ENCODE measurements around the gene ZNF581.
A peak's percentile ranks its signal among the peaks of the same experiment; 100 is the strongest.

Gene ZNF581

GRCh38 chr19:55626350-55626749 is 17.1 kb upstream of the ZNF581 start:
- Histone ChIP-seq H3K4ac (ENCODE audit: low read depth, low read length) (no peak overlapping the region), H3K18ac (ENCODE audit: low read length) (no peak overlapping the region), H3K23ac (ENCODE audit: low read length) (no peak overlapping the region), H4K12ac (ENCODE audit: low read depth, low read length) (no peak overlapping the region), H4K91ac (ENCODE audit: low read depth, low read length) (no peak overlapping the region), H3K79me2 (ENCODE audit: control insufficient read depth, insufficient read depth, low read length, poor library complexity) (peaks cover 5% of the 10 kb centered on the region), H2AFZ (ENCODE audit: insufficient read depth, low read length, poor library complexity) (no peak overlapping the region), H3K27ac (ENCODE audit: low read depth, low read length) (no peak overlapping the region), H3K9ac (ENCODE audit: low read length) (no peak overlapping the region), H3K4me3 (ENCODE audit: low read depth, low read length) (no peak overlapping the region), H3K27me3 (ENCODE audit: insufficient read depth, low read length) (no peaks in the 10 kb centered on the region), H3K36me3 (ENCODE audit: control insufficient read depth in 1 of 2, insufficient read depth in 2 of 2, low read length in 2 of 2) (peaks cover 7 to 10% of the 10 kb centered on the region in 2 experiments), H2BK5ac (ENCODE audit: low read depth, low read length, poor library complexity) (no peak overlapping the region), H4K8ac (ENCODE audit: low read depth, low read length) (no peak overlapping the region), H3K9me3 (ENCODE audit: insufficient read depth, low read depth, low read length) (peaks cover 5% of the 10 kb centered on the region), H3K79me1 (ENCODE audit: low read length) (peaks cover 5% of the 10 kb centered on the region), H3K4me1 (ENCODE audit: control insufficient read depth in 1 of 2, insufficient read depth in 2 of 2, low read length in 2 of 2) (peaks cover 3% of the 10 kb centered on the region in 2 experiments), H2BK12ac (ENCODE audit: low read length) (no peak overlapping the region), H3K14ac (ENCODE audit: low read length) (no peak overlapping the region), H2AK5ac (ENCODE audit: low read length) (no peak overlapping the region), H3K4me2 (ENCODE audit: low read length) (no peak overlapping the region), H2BK120ac (ENCODE audit: insufficient read depth, low read length, poor library complexity) (no peak overlapping the region)
- no peak for DNase-seq
- no CpG with 5 or more reads among the region's 11 CpGs for WGBS (ENCODE audit: extremely low coverage, insufficient coverage, insufficient read length)

GRCh38 chr19:55632463-55632834 is 11.0 kb upstream of the ZNF581 start:
- H4K12ac ChIP-seq (ENCODE audit: low read depth, low read length), result no peak overlapping the region
- no peak overlapping the region for H3K4ac ChIP-seq (ENCODE audit: low read depth, low read length)
- peaks cover 0 to 3% of the 10 kb centered on the region in 2 experiments for H3K36me3 ChIP-seq (ENCODE audit: control insufficient read depth in 1 of 2, insufficient read depth in 2 of 2, low read length in 2 of 2)
- H3K4me2 ChIP-seq (ENCODE audit: low read length), result no peak overlapping the region
- no peak overlapping the region for H2BK12ac ChIP-seq (ENCODE audit: low read length)
- H3K9ac ChIP-seq (ENCODE audit: low read length), result no peak overlapping the region
- no peak overlapping the region for H3K23ac ChIP-seq (ENCODE audit: low read length)
- peak; percentile 96 to 100 for DNase-seq
- peaks cover 11 to 14% of the 10 kb centered on the region in 2 experiments for H3K4me1 ChIP-seq (ENCODE audit: control insufficient read depth in 1 of 2, insufficient read depth in 2 of 2, low read length in 2 of 2)
- no peak overlapping the region for H2BK5ac ChIP-seq (ENCODE audit: low read depth, low read length, poor library complexity)
- H3K18ac ChIP-seq (ENCODE audit: low read length), result no peak overlapping the region
- H3K27me3 ChIP-seq (ENCODE audit: insufficient read depth, low read length), result no peaks in the 10 kb centered on the region
- no peak overlapping the region for H4K91ac ChIP-seq (ENCODE audit: low read depth, low read length)
- no peak overlapping the region for H3K27ac ChIP-seq (ENCODE audit: low read depth, low read length)
- H3K14ac ChIP-seq (ENCODE audit: low read length), result no peak overlapping the region
- no peak overlapping the region for H2AK5ac ChIP-seq (ENCODE audit: low read length)
- H3K79me1 ChIP-seq (ENCODE audit: low read length), result peaks cover 6% of the 10 kb centered on the region
- WGBS (ENCODE audit: extremely low coverage, insufficient coverage, insufficient read length), result no CpG with 5 or more reads among the region's 3 CpGs
- no peaks in the 10 kb centered on the region for H3K9me3 ChIP-seq (ENCODE audit: insufficient read depth, low read depth, low read length)
- H2BK120ac ChIP-seq (ENCODE audit: insufficient read depth, low read length, poor library complexity), result no peak overlapping the region
- H3K79me2 ChIP-seq (ENCODE audit: control insufficient read depth, insufficient read depth, low read length, poor library complexity), result peaks cover 11% of the 10 kb centered on the region
- H3K4me3 ChIP-seq (ENCODE audit: low read depth, low read length), result peak overlapping the region; percentile 32
- no peak overlapping the region for H2AFZ ChIP-seq (ENCODE audit: insufficient read depth, low read length, poor library complexity)
- no peak overlapping the region for H4K8ac ChIP-seq (ENCODE audit: low read depth, low read length)

- Histone ChIP-seq H3K18ac (ENCODE audit: low read length) (no peak overlapping the region), H2AFZ (ENCODE audit: insufficient read depth, low read length, poor library complexity) (no peak overlapping the region), H2BK12ac (ENCODE audit: low read length) (no peak overlapping the region), H3K4ac (ENCODE audit: low read depth, low read length) (no peak overlapping the region), H3K9ac (ENCODE audit: low read length) (no peak overlapping the region), H3K4me1 (ENCODE audit: control insufficient read depth in 1 of 2, insufficient read depth in 2 of 2, low read length in 2 of 2) (peaks cover 11 to 14% of the 10 kb centered on the region in 2 experiments), H2AK5ac (ENCODE audit: low read length) (no peak overlapping the region), H3K9me3 (ENCODE audit: insufficient read depth, low read depth, low read length) (no peaks in the 10 kb centered on the region), H3K79me2 (ENCODE audit: control insufficient read depth, insufficient read depth, low read length, poor library complexity) (peaks cover 11% of the 10 kb centered on the region), H4K12ac (ENCODE audit: low read depth, low read length) (no peak overlapping the region), H3K4me3 (ENCODE audit: low read depth, low read length) (no peak overlapping the region), H2BK120ac (ENCODE audit: insufficient read depth, low read length, poor library complexity) (no peak overlapping the region), H3K14ac (ENCODE audit: low read length) (no peak overlapping the region), H3K4me2 (ENCODE audit: low read length) (no peak overlapping the region), H2BK5ac (ENCODE audit: low read depth, low read length, poor library complexity) (no peak overlapping the region), H4K8ac (ENCODE audit: low read depth, low read length) (peak overlapping the region; percentile 76), H3K27me3 (ENCODE audit: insufficient read depth, low read length) (no peaks in the 10 kb centered on the region), H3K27ac (ENCODE audit: low read depth, low read length) (no peak overlapping the region), H3K79me1 (ENCODE audit: low read length) (peaks cover 6% of the 10 kb centered on the region), H3K23ac (ENCODE audit: low read length) (no peak overlapping the region), H4K91ac (ENCODE audit: low read depth, low read length) (no peak overlapping the region), H3K36me3 (ENCODE audit: control insufficient read depth in 1 of 2, insufficient read depth in 2 of 2, low read length in 2 of 2) (peaks cover 4 to 7% of the 10 kb centered on the region in 2 experiments)
- DNase-seq, result peak in 1 of 2 donors; percentile 33
- no CpG with 5 or more reads among the region's 8 CpGs for WGBS (ENCODE audit: extremely low coverage, insufficient coverage, insufficient read length)
Measured at GRCh38 chr19:55633861-55634260, 9.6 kb upstream of the ZNF581 start.

- Histone ChIP-seq H3K4me3 (ENCODE audit: low read depth, low read length) (peak overlapping the region; percentile 96), H4K91ac (ENCODE audit: low read depth, low read length) (peak overlapping the region; percentile 81), H2BK5ac (ENCODE audit: low read depth, low read length, poor library complexity) (peak overlapping the region; percentile 75), H3K23ac (ENCODE audit: low read length) (no peak overlapping the region), H3K9me3 (ENCODE audit: insufficient read depth, low read depth, low read length) (no peaks in the 10 kb centered on the region), H3K79me2 (ENCODE audit: control insufficient read depth, insufficient read depth, low read length, poor library complexity) (peaks cover 12% of the 10 kb centered on the region), H2AK5ac (ENCODE audit: low read length) (peak overlapping the region; percentile 89), H3K14ac (ENCODE audit: low read length) (peak overlapping the region; percentile 95), H3K4me1 (ENCODE audit: control insufficient read depth in 1 of 2, insufficient read depth in 2 of 2, low read length in 2 of 2) (peaks cover 16 to 19% of the 10 kb centered on the region in 2 experiments), H2BK120ac (ENCODE audit: insufficient read depth, low read length, poor library complexity) (peak overlapping the region; percentile 45), H3K4ac (ENCODE audit: low read depth, low read length) (peak overlapping the region; percentile 95), H3K18ac (ENCODE audit: low read length) (peak overlapping the region; percentile 85), H3K4me2 (ENCODE audit: low read length) (peak overlapping the region; percentile 73), H3K36me3 (ENCODE audit: control insufficient read depth in 1 of 2, insufficient read depth in 2 of 2, low read length in 2 of 2) (peaks cover 4 to 7% of the 10 kb centered on the region in 2 experiments), H3K27ac (ENCODE audit: low read depth, low read length) (no peak overlapping the region), H3K79me1 (ENCODE audit: low read length) (peaks cover 6% of the 10 kb centered on the region), H2AFZ (ENCODE audit: insufficient read depth, low read length, poor library complexity) (peak overlapping the region; percentile 65), H3K27me3 (ENCODE audit: insufficient read depth, low read length) (no peaks in the 10 kb centered on the region), H4K8ac (ENCODE audit: low read depth, low read length) (peak overlapping the region; percentile 98), H4K12ac (ENCODE audit: low read depth, low read length) (peak overlapping the region; percentile 92), H2BK12ac (ENCODE audit: low read length) (peak overlapping the region; percentile 14), H3K9ac (ENCODE audit: low read length) (peak overlapping the region; percentile 97)
- DNase-seq, result no peak
- no CpG with 5 or more reads among the region's 9 CpGs for WGBS (ENCODE audit: extremely low coverage, insufficient coverage, insufficient read length)
Measured at GRCh38 chr19:55635334-55635717, 8.1 kb upstream of the ZNF581 start.
